Smooth muscle cell (in vitro differentiated cells): ENCODE results near the gene PRKCE. TPM values are rescaled to one million over a fixed set of nuclear protein-coding genes. Genes with fewer than 3 reads are reported as not detected.
A peak's percentile ranks its signal among the peaks of the same experiment; 100 is the strongest.

Source experiments
- DNase-seq: peaks from one replicate; lab custom pipeline; 2025; ENCODE audit not compliant: unreplicated experiment; lab: John Stamatoyannopoulos, UW
- H2AFZ ChIP-seq: fragments of 200-600 bp; sonication (generic); 2 replicates; pipeline ENCODE4 v1.6.0; 2016; ENCODE audit warnings: antibody characterized with exemption, low read depth, mild to moderate bottlenecking
- H3F3A ChIP-seq: fragments of 200-600 bp; sonication (generic); 2 replicates; pipeline ENCODE4 v1.6.0; 2017; ENCODE audit warnings: antibody characterized with exemption, low read depth
- H3K27ac ChIP-seq: fragments of 200-600 bp; sonication (generic); 2 replicates; pipeline ENCODE4 v1.5.1; 2016; ENCODE audit warnings: low read depth, mild to moderate bottlenecking
- H3K27me3 ChIP-seq: fragments of 200-600 bp; sonication (generic); 2 replicates; pipeline ENCODE4 v1.6.1; 2016; ENCODE audit warnings: low read depth, mild to moderate bottlenecking
- H3K36me3 ChIP-seq: fragments of 200-600 bp; sonication (generic); 2 replicates; pipeline ENCODE4 v1.5.1; 2016; ENCODE audit warnings: low read depth
- H3K4me1 ChIP-seq: fragments of 200-600 bp; sonication (generic); 2 replicates; pipeline ENCODE4 v1.5.1; 2016; ENCODE audit warnings: low read depth
- H3K4me2 ChIP-seq: fragments of 200-600 bp; sonication (generic); 2 replicates; pipeline ENCODE4 v1.6.0; 2016; ENCODE audit warnings: mild to moderate bottlenecking
- H3K4me3 ChIP-seq: fragments of 200-600 bp; sonication (generic); 2 replicates; pipeline ENCODE4 v1.5.1; 2016; ENCODE audit warnings: mild to moderate bottlenecking
- H3K79me2 ChIP-seq: fragments of 200-600 bp; sonication (generic); 2 replicates; pipeline ENCODE4 v1.6.0; 2016; ENCODE audit warnings: low read depth, mild to moderate bottlenecking
- H3K9ac ChIP-seq: fragments of 200-600 bp; sonication (generic); 2 replicates; pipeline ENCODE4 v1.6.0; 2016; ENCODE audit warnings: low read depth
- H3K9me3 ChIP-seq: fragments of 200-600 bp; sonication (generic); replicated peaks from 2 replicates; pipeline ENCODE4 v1.5.1; 2016; ENCODE audit warnings: low read depth
- H4K20me1 ChIP-seq: fragments of 200-600 bp; sonication (generic); 2 replicates; pipeline ENCODE4 v1.6.0; 2016; ENCODE audit warnings: low read depth
- WGBS: methylation state at CpG from one replicate; pipeline ENCODE4 v1.1.7; 2016; ENCODE audit warnings: low lambda C conversion rate; 5-methylcytosine and 5-hydroxymethylcytosine counted together
- polyA plus RNA-seq: library from polyadenylated mRNA; unstranded; fragments of >200 nt; fragmentation: Nextera tagmentation; extraction: Ambion mirVana; gene quantifications from 2 replicates; pipeline ENCODE4 v1.2.1, GENCODE V29; 2016
- total RNA-seq: library from RNA; depleted of rRNA; stranded (reverse); fragments of >200 nt; gene quantifications from 2 replicates; pipeline ENCODE4 v1.2.3, GENCODE V29; 2014
- TF ChIP-seq, protein P1 (sequence below): fragments of 200-600 bp; sonication (generic); IDR thresholded peaks from 2 replicates; pipeline ENCODE4 v1.5.1; 2017; ENCODE audit warnings: borderline replicate concordance, mild to moderate bottlenecking, antibody characterized with exemption; ENCODE audit not compliant: insufficient read depth, poor library complexity, severe bottlenecking

The PRKCE gene
- total and polyA plus RNA-seq, 2 experiments from 2014 or later: 20.6 to 29.1 TPM

DNA sequence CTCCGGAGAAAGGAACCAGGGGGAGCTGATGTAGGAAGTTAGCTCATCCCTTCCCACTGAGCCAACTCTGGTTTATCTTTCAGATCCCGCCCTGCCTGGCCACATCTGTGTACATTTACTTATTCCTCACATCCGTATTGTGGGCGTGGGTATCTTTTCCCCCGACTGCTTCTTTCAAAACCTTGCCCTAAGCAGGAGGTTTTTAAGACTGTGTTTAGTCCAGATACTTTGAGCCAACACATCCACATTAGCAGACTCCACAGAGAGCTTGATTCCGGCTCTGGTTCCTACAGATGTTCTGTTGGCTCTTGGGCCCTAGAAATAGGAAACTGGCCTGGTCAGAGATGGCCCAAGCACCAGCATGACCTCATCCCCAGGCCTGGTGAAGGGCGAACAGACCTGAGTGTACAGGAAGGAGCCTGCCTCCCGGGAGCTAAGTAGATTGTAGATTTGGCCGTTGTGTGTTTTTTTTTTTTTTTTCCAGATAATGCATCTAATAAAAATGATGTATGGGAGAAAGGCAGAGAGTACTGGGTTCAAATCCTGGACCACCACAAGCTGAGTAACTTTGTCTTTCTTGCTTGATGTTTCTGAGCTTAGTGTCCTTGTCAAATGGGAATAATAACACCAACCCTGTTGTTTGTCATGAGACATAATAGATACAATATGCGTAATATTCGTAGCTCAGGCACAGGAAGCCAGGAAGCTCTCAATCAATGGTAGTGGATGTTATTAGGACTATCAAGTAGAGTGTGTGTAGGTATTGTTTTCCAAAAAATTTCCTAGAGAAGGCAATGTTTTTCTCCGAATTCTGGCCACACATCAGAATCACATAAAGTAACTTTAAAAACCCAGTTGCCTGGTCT lies 92.3 kb downstream of the PRKCE start:
- Histone ChIP-seq H3K9ac (peak overlapping the region; percentile 35), H3K4me2 (peak overlapping the region; percentile 63), H3K27me3 (no peaks in the 10 kb centered on the region), H4K20me1 (no peaks in the 10 kb centered on the region), H3F3A (peaks cover 12% of the 10 kb centered on the region), H3K4me3 (no peak overlapping the region), H2AFZ (no peak overlapping the region), H3K9me3 (no peaks in the 10 kb centered on the region), H3K4me1 (peaks cover 16% of the 10 kb centered on the region), H3K36me3 (no peaks in the 10 kb centered on the region), H3K79me2 (peaks cover 54% of the 10 kb centered on the region), H3K27ac (peak overlapping the region; percentile 84)
- no peak for DNase-seq
- 34% methylated on average over 12 of the region's 12 CpGs for WGBS
- TF ChIP-seq, protein P1, sequence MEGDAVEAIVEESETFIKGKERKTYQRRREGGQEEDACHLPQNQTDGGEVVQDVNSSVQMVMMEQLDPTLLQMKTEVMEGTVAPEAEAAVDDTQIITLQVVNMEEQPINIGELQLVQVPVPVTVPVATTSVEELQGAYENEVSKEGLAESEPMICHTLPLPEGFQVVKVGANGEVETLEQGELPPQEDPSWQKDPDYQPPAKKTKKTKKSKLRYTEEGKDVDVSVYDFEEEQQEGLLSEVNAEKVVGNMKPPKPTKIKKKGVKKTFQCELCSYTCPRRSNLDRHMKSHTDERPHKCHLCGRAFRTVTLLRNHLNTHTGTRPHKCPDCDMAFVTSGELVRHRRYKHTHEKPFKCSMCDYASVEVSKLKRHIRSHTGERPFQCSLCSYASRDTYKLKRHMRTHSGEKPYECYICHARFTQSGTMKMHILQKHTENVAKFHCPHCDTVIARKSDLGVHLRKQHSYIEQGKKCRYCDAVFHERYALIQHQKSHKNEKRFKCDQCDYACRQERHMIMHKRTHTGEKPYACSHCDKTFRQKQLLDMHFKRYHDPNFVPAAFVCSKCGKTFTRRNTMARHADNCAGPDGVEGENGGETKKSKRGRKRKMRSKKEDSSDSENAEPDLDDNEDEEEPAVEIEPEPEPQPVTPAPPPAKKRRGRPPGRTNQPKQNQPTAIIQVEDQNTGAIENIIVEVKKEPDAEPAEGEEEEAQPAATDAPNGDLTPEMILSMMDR: no peak

DNA sequence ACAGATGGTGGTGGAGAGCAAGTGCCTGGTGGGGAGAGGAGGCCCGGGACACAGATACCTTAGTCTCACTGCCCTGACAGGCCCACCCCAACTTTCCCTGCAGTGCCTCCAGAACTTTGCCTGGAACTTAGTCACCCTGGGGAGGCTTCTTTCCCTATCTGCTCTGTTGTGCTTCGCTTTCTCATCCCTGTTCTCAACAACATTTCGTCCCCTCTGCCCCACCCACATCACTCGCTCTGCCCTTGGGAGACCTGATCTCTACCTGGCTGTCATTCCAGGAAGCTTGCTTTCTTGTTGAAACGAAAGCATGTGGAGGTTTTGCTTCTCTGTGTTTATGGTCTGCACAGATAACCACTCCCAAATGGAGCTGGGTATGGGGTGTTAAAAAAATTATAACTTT lies 93.8 kb downstream of the PRKCE start:
- Histone ChIP-seq H3K9me3 (no peaks in the 10 kb centered on the region), H3K36me3 (no peaks in the 10 kb centered on the region), H3K27ac (peak overlapping the region; percentile 84), H3K79me2 (peaks cover 56% of the 10 kb centered on the region), H3K9ac (no peak overlapping the region), H2AFZ (no peak overlapping the region), H3F3A (peaks cover 12% of the 10 kb centered on the region), H3K27me3 (no peaks in the 10 kb centered on the region), H3K4me2 (peak overlapping the region; percentile 56), H3K4me1 (peaks cover 6% of the 10 kb centered on the region), H3K4me3 (no peak overlapping the region), H4K20me1 (no peaks in the 10 kb centered on the region)
- TF ChIP-seq, protein P1: no peak
- no peak for DNase-seq
- 44% methylated on average over 4 of the region's 5 CpGs for WGBS

DNA sequence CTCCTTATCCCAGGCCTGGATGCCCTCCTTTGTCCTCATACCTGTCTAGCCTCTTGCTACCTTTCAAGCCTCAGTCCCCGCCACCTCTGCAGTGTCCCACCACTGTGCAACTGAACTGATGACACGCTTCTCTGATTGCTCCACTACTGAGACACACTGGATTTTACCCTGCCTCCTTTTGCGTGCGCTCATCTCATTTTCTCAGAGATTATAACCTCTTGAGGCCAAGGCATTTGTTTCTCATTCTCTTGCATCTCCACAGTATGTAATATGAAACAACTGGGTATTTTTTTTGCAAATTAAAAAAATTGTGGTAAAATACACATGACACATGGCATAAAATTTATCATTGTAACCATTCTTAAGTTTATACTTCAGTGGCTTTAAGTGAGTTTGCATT lies 95.4 kb downstream of the PRKCE start:
- Histone ChIP-seq H3K9me3 (no peaks in the 10 kb centered on the region), H3F3A (peaks cover 12% of the 10 kb centered on the region), H3K9ac (no peak overlapping the region), H3K27ac (peak overlapping the region; percentile 84), H3K36me3 (no peaks in the 10 kb centered on the region), H3K4me1 (no peaks in the 10 kb centered on the region), H3K4me3 (no peak overlapping the region), H3K4me2 (no peak overlapping the region), H3K79me2 (peaks cover 55% of the 10 kb centered on the region), H4K20me1 (no peaks in the 10 kb centered on the region), H3K27me3 (no peaks in the 10 kb centered on the region), H2AFZ (no peak overlapping the region)
- 95% methylated on average over 4 of the region's 4 CpGs for WGBS
- no peak for DNase-seq
- TF ChIP-seq, protein P1: no peak

GRCh38 chr2:45747363-45747762 lies 95.9 kb downstream of the PRKCE start:
- Histone ChIP-seq H3K4me1 (no peaks in the 10 kb centered on the region), H3K36me3 (no peaks in the 10 kb centered on the region), H3K9ac (peak overlapping the region; percentile 15)

More at GRCh38 chr2:45747363-45747762, 95.9 kb downstream of the PRKCE start:
- Histone ChIP-seq H3K4me2 (no peak overlapping the region), H3K27me3 (no peaks in the 10 kb centered on the region), H3K9me3 (no peaks in the 10 kb centered on the region), H3K4me3 (no peak overlapping the region), H3K27ac (peak overlapping the region; percentile 93), H3K79me2 (peaks cover 55% of the 10 kb centered on the region), H4K20me1 (no peaks in the 10 kb centered on the region), H3F3A (peaks cover 12% of the 10 kb centered on the region), H2AFZ (no peak overlapping the region)
- no peak for DNase-seq
- TF ChIP-seq, protein P1: no peak
